DND-41 (cell line): ENCODE measurements around the gene IFITM10.

ENCODE experiments used
- ATAC-seq: fragments of 200-7000 bp; cut with Tn5 transposase; 3 replicates; pipeline ENCODE4 v1.9.1; 2021; ENCODE audit warnings: low read depth; ENCODE audit not compliant: insufficient read depth
- DNase-seq: peaks from one replicate; pipeline ENCODE4 v3.0.0-alpha.2; 2020
- H2AFZ ChIP-seq: 2 replicates; pipeline ENCODE4 v1.6.0; 2012; ENCODE audit warnings: low read depth, low read length
- H3K27ac ChIP-seq: 2 replicates; pipeline ENCODE4 v1.5.1; 2012; ENCODE audit warnings: low read length, inconsistent platforms
- H3K27me3 ChIP-seq: fragments of 200-600 bp; sonication (generic); 2 replicates; pipeline ENCODE4 v1.6.0; 2012; ENCODE audit warnings: low read length, mild to moderate bottlenecking, inconsistent platforms; ENCODE audit not compliant: insufficient read depth, poor library complexity
- H3K36me3 ChIP-seq: 2 replicates; pipeline ENCODE4 v1.5.1; 2012; ENCODE audit warnings: low read length, inconsistent platforms; ENCODE audit not compliant: insufficient read depth
- H3K4me1 ChIP-seq: 2 replicates; pipeline ENCODE4 v1.5.1; 2012; ENCODE audit warnings: mild to moderate bottlenecking, low read length; ENCODE audit not compliant: insufficient read depth
- H3K4me2 ChIP-seq: 2 replicates; pipeline ENCODE4 v1.6.0; 2012; ENCODE audit warnings: mild to moderate bottlenecking, moderate library complexity, low read length, inconsistent platforms; ENCODE audit not compliant: insufficient read depth
- H3K4me3 ChIP-seq, 2 experiments: fragments of 200-600 bp in 1 of 2; shearing (Covaris generic) in 1 of 2; 2 replicates each; pipeline ENCODE4 v1.5.1; 2012 to 2016; ENCODE audit warnings: inconsistent platforms in 2 of 2, low read length in 2 of 2, mild to moderate bottlenecking in 2 of 2, low read depth in 1 of 2, moderate library complexity in 1 of 2
- H3K79me2 ChIP-seq: 2 replicates; pipeline ENCODE4 v1.6.0; 2012; ENCODE audit warnings: low read length, inconsistent platforms; ENCODE audit not compliant: insufficient read depth
- H3K9ac ChIP-seq: 2 replicates; pipeline ENCODE4 v1.6.0; 2012; ENCODE audit warnings: low read depth, mild to moderate bottlenecking, inconsistent platforms, low read length, moderate library complexity
- H3K9me3 ChIP-seq: 2 replicates; pipeline ENCODE4 v1.5.1; 2012; ENCODE audit warnings: low read length, moderate library complexity, mild to moderate bottlenecking, inconsistent platforms; ENCODE audit not compliant: insufficient read depth, severe bottlenecking
- H4K20me1 ChIP-seq: 2 replicates; pipeline ENCODE4 v1.6.0; 2012; ENCODE audit warnings: low read length; ENCODE audit not compliant: insufficient read depth
- EZH2 ChIP-seq: IDR thresholded peaks from 3 replicates; pipeline ENCODE4 v1.6.1; 2012; ENCODE audit warnings: borderline replicate concordance, low read depth, mild to moderate bottlenecking, moderate library complexity, low read length, inconsistent platforms; ENCODE audit not compliant: severe bottlenecking
- TF ChIP-seq, protein P1 (sequence below): IDR thresholded peaks from 2 replicates; pipeline ENCODE4 v1.5.1; 2012; ENCODE audit warnings: borderline replicate concordance, low read length, moderate library complexity, mild to moderate bottlenecking; ENCODE audit not compliant: poor library complexity, severe bottlenecking; ENCODE audit errors: extremely low read depth

Gene IFITM10

DNA sequence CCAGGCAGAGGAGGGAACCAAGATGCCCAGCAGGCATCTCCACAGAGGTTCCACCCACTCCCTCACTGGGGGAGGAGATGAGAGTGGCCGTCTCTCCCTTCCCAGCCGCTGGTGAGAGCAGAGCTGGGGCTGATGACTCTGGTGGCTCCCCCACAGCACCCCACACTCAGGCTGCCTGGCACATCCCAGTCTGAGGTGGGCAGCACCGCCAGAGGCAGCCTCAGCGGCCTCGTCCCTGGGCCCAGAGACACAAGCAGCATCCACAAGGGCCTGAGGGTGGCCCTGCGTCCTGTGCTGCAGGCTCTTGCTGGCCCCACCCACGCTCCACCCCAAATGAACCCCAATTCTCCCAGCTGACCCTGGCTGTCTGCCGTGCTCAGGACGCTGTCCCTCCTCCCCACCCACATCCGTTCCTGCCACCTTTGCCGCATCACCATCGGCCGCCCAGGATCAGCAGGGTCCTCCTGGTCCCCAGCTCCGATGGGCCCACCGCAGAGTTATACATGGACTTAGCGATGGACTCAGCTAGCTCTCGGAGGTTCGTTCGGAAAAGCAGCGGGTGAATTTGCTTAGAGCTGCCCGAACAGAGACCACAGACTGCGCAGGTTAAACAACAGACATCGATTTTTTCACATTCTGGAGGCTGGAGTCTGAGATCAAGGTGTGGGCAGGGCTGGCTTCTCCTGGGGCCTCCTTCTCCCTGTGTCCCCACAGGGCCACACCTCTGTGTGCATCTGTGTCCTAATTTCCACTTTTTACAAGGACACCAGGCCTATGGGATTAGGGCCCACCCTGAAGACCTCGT is 33.5 kb upstream of the IFITM10 start:
- Histone ChIP-seq H3K4me1 (no peaks in the 10 kb centered on the region), H3K36me3 (no peaks in the 10 kb centered on the region), H3K9me3 (no peaks in the 10 kb centered on the region), H3K4me2 (no peak overlapping the region), H3K27me3 (no peaks in the 10 kb centered on the region), H2AFZ (no peak overlapping the region), H3K27ac (no peak overlapping the region), H3K9ac (no peak overlapping the region), H3K79me2 (no peaks in the 10 kb centered on the region), H4K20me1 (no peaks in the 10 kb centered on the region), H3K4me3 (no peak overlapping the region)
- no peak for TF ChIP-seq EZH2
- TF ChIP-seq, protein P1, sequence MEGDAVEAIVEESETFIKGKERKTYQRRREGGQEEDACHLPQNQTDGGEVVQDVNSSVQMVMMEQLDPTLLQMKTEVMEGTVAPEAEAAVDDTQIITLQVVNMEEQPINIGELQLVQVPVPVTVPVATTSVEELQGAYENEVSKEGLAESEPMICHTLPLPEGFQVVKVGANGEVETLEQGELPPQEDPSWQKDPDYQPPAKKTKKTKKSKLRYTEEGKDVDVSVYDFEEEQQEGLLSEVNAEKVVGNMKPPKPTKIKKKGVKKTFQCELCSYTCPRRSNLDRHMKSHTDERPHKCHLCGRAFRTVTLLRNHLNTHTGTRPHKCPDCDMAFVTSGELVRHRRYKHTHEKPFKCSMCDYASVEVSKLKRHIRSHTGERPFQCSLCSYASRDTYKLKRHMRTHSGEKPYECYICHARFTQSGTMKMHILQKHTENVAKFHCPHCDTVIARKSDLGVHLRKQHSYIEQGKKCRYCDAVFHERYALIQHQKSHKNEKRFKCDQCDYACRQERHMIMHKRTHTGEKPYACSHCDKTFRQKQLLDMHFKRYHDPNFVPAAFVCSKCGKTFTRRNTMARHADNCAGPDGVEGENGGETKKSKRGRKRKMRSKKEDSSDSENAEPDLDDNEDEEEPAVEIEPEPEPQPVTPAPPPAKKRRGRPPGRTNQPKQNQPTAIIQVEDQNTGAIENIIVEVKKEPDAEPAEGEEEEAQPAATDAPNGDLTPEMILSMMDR, result no peak
- ATAC-seq (no peak), DNase-seq (no peak)

DNA sequence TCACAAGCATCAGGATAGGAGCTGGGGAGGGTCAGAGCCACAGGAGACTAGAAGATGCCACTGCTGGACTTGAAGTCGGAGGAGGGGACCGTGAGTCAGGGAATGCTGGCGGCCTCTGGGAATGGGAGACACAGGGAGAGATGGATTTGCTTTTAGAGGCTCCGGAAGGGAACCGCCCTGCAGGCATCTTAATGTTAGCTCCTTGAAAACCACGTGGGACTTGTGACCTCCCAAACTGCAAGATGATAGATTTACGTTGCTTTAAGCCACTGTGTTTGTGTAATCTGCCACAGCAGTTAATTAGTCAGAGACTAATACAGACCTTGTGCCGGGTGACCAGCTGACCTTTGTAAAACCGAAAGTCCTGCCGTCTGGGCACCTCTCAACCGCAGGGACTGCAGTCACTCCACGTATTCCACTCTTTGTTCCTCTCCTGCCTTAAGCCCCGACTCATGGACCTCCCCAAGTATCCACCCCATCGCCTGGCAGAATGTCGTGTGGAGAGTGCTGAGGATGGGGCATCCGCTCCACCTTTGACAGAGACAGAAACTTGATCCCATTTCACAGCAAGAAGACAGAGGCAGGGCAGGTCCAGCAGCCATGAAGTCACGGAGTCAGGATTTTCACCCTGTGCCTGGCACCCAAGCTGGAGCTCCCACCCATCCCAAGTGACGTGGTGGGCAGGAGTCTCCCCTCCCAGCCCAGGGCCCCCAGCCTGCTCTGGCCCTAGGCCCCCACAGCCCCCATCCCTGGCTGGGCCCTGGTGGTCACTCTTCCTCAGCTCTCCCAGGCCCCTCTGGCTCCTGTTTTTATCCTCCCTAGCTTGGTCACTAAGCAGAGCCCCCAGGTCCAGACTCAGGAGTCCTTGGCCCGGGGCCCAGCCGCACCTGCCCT is 32.7 kb upstream of the IFITM10 start:
- Histone ChIP-seq H3K27ac (no peak overlapping the region), H3K36me3 (no peaks in the 10 kb centered on the region), H4K20me1 (no peaks in the 10 kb centered on the region), H3K27me3 (no peaks in the 10 kb centered on the region), H3K4me2 (no peak overlapping the region), H3K79me2 (no peaks in the 10 kb centered on the region), H2AFZ (no peak overlapping the region), H3K9ac (no peak overlapping the region), H3K4me3 (no peak overlapping the region), H3K9me3 (no peaks in the 10 kb centered on the region), H3K4me1 (no peaks in the 10 kb centered on the region)
- TF ChIP-seq, protein P1, result no peak
- no peak for DNase-seq
- ATAC-seq, result no peak

DNA sequence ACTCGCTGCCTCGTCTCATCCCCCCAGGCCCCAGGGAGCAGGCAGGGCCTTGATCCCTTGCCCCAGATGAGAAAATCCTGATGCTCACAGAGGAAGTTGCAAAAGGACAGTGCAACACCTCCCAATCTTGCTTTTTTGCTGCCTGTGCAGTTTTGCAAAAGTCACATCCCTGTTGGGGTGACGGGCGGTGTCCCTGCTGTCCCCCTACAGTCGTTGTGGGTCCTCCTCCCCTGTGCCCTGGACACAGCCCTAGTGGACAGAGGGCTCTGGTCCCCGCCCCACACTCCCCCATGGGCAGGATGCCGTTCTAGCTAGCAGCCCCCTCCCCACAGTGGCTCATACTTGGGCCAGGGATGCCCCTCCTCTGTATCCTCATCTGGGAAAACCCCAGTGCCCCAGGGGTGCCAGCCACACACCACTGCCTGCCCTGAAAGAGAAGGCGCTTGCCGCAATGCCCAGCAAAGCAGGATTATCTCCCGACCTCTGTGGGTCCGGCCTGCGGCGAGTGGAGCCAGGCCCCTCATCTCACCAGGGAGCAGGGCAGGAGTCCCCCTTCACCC is 31.7 kb upstream of the IFITM10 start:
- Histone ChIP-seq H3K79me2 (no peaks in the 10 kb centered on the region), H3K4me2 (no peak overlapping the region), H3K9ac (no peak overlapping the region), H4K20me1 (no peaks in the 10 kb centered on the region), H3K4me1 (no peaks in the 10 kb centered on the region), H3K4me3 (no peak overlapping the region), H3K36me3 (no peaks in the 10 kb centered on the region), H3K27ac (no peak overlapping the region), H3K9me3 (no peaks in the 10 kb centered on the region), H3K27me3 (no peaks in the 10 kb centered on the region), H2AFZ (no peak overlapping the region)
- ATAC-seq (no peak), DNase-seq (no peak)
- TF ChIP-seq EZH2, result no peak
- TF ChIP-seq, protein P1, result no peak
